HG03103 (cell line): ENCODE data around the gene LGALS1.
A peak's percentile ranks its signal among the peaks of the same experiment; 100 is the strongest.
"Not testable (repeated sequence)": the region's sequence is repeated elsewhere in the genome, so short reads cannot be mapped to it uniquely, and the experiment has no call there.

Experiments used
- ATAC-seq: cut with Tn5 transposase; IDR thresholded peaks from one replicate; pipeline ENCODE4 v1.9.1; 2021; ENCODE audit warnings: low read depth; ENCODE audit not compliant: unreplicated experiment

The LGALS1 gene

DNA sequence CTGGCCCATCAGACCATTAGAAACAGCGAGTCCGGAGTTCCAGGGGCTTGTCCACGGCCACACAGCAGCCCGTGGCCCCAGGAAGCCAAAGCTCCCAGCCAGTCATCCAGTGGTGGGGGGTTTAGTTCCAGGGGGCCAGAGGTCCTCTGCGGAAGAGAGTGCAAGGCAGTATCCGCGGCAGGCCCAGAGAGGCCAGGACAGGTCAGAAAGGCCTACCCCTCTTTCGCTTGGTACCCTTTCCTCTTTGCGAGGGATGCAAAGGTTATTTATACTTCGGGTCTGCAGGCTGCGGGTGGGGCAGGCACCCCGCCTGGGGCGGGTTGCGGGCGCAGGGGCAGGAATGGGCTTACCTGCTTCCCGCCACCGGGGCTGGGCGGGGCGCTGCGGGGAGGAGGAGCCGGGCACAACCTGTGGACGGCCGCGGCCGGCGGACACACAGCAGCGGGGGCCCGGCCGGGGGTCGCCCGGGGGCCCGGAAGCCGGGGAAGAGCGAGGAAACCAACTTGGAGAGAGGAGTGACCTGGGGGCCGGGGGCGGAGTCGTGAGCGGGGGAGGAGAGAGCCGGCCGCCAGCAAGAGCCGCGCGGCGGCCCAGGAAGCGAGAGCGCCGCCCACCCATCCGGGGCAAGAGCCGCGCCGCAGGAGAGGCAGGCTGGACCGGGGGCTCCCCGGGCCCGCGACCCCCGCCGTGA, 36.2 kb upstream of the LGALS1 start, which contains the start of gene SH3BP1:
Gene SH3BP1, plus strand, starts transcription at position 600 of the 691 bp plus-strand sequence. CDS start 119 bp downstream, outside the sequence.
- no peak for ATAC-seq

DNA sequence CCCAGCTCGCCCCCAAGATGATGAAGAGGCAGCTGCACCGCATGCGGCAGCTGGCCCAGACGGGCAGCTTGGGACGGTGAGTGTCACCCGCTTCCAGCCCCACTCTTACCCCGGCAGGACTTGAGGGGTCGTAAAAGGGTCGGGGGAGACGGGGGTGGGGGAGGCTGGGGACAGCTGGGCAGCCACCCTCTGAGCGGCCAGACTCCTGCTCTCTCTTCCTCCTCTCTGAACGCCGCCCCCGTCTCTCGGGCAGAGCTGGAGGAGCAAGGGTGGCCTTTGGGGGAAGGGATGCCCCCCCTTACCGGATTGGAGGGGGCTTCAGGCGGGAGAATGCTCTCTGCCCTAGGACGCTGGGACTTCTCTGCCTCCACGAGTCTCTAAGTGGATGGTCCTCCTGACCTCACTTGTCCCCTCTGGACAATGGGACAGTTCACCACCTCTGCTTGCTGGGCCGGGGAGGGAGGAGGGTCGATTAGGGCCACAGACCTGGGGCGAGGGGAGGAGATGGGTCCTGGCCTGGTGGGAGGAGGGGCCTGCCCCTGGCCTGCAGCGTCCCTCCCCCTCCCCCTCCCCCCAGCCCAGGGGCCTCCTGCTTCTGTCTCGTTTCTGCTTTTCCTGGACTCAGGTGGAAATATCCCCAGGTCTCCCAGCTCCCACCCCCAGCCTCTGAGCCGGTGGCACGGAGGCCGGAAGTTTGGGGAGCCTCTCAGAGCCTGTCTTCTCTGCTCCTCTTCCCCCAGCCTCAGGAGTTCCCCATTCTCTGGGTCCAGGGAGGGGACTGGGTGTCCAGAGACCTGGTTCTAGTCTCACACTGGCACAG, 35.5 kb upstream of the LGALS1 start:
- no peak for ATAC-seq

DNA sequence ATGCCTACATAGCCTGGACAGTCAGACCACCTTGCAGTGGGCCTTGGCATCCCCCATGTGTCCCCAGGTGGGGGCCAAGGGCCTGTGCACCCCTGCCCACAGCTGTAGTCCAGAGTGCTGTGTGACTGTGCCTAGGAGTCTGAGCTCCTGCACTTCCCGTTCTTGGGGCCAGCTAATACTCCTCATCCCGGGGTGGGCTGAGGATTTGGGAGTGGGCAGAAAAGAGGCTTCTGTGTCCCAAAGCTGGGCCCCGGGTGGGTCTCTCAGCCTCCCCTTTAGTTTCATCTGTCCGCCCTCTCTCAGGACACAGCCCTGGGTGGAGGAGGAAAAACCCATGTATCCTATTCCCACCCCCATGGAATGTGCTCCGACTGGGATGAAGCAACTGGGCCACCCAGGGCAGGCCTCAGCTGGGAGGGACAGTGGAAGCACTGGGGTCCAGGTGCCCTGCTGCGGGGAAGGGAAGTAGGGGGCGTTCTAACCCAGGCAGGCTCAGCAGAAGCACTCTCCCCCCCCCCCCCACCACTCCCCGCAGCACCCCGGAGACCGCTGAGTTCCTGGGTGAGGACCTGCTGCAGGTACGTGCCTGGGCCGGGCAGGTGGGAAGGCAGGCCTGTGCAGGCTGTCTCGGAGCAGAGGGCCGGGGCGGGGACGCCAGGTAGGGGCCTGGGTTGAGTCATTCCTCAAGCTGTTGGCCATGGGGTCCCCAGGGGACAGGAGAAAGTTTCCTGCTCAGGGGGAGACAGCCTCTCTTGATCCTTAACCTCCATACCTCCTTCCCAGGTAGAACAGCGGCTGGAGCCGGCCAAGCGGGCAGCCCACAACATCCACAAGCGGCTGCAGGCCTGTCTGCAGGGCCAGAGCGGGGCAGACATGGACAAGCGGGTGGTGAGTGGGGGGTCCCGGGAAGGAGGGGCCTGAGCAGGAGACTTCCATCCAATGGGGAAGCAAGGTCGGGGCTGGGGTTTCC, 34.6 kb upstream of the LGALS1 start:
- ATAC-seq, result no peak

DNA sequence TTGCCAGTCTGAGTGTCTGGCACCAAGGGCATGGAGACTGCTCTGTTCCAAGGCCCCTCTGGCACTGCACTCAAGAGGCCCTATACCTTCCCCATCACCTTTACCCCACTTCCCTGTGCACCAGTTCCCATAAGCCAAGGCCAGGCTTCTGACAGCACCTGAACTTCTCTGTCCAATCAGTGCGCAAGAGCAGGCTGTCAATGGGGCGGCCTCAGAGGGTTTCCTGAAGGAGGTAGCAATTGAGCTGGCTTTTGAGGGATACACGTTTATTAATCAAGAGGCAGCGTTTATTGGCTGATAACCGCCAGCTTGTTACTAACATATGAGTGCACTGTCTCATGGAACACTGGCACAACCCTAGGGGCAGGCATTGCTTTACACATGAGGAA, 33.9 kb upstream of the LGALS1 start:
- ATAC-seq, result no peak

DNA sequence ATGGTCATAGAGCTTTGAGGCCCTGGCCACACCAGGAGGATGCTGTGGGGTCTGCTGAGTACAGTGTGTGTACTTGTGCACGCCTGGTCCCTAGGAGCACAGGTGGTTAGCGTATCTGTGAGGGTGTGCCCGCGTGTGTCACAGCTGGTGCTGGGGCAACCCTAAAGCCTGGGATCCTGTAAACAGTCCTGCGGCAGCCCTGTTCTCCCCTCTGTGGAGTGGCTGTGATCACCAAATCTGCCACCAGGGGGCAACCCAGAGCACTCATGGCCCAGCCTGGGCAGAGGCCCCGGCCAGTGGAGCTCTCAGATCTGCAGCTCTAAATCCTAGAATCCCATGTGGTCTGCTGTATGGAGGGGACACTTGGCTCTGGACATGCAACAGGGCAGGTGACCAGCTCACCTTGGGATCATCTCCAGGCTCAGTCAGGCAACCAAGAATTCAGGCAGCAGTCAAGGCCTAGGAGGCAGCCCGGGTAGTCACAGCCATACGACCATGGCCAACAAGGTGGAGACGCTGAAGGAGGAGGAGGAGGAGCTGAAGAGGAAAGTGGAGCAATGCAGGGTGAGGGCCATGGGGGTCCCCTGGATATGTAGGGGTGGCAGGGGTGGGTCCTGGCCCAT, 32.1 kb upstream of the LGALS1 start:
- ATAC-seq, result no peak

DNA sequence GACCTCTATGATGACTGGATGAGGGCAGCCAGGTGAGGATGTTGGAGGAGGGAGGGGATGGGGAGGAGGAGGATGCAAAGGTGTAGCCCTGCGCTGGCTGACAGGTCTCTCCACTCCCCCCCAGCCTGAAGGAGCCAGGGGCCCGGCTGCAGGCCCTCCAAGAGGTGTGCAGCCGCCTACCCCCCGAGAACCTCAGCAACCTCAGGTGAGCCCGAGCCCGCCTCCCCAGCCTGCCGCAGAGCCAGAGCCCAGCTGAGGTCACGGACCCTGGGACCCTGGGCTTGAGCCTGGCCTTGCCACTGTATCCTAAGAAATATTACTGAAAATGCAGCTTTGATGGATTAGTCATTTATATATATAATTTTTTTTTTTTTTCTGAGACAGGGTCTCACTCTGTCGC, 28.1 kb upstream of the LGALS1 start:
- ATAC-seq, result no peak

DNA sequence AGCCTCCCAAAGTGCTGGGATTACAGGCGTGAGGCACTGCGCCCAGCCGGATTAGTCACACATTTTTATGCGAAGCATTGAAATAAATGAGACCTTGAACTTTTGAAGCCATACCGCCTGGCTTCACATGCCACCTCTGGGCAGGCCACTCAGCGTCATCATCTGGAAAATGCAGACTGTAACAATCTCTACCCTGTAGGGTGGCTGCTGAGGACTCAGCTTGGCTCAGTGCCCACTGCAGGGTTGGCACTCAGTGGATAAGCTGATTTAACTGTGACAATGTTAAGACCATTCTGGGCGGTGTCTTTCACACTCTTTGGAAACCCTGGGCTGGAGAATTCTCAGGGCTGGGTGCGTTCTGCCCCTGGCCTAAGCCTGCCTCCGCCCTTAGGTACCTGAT, 27.5 kb upstream of the LGALS1 start:
- no peak for ATAC-seq

DNA sequence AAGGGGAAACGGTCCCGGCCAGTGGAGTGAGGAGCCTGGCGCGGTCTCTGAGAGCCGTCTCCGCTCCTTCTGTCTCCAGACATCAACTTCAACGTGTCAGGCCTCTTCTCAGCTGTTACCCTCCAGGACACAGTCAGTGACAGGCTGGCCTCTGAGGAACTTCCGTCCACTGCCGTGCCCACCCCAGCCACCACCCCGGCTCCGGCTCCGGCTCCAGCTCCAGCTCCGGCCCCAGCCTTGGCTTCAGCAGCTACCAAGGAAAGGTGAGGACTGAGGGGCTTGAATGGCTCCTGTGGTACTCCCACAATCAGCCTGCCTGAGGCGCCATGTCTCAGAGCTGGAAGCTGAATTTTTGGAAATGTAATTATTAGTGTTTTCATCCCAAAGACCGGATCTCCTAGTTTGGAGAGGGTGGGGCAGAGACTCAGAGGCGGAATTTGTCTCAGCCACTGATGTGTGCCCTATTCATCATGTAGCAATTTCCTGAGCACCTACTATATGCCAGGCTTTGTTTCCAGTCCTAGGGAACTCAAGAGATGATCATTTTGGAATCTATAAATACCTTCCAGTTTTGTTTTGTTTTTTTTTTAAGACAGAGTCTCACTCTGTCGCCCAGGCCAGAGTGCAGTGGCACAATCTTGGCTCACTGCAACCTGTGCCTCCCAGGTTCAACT, 24.8 kb upstream of the LGALS1 start:
- no peak for ATAC-seq

DNA sequence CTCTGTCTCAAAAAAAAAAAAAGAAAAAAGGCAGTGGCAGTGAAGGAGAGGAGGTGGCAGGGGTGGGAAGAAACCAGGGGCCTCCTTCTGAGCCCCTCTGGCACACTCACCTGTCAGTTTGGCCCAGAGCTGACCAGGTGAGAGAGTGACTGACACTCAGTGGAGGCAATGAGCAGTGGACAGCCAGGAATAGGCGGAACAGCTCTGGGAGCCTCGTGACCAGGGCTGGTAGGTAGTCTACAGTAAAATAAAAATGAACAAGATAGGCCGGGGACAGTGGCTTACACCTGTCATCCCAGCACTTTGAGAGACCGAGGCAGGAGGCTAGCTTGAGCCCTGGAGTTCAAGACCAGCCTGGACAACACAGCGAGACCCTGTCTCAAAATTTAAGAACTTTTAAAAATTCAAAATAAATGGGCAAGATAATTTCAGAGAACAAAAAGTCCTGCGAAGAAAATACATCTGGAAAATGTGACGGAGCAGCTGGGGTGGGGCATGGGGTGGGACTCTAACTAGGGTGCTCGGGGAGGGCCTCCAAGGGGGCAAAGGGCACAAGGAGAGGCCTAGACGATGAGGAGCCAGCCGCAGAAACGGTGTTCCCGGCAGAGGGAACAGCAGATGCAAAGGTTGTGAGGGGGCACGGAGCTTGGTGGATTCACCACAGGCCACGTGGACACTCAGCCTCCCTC, 20.7 kb upstream of the LGALS1 start:
- no peak for ATAC-seq

DNA sequence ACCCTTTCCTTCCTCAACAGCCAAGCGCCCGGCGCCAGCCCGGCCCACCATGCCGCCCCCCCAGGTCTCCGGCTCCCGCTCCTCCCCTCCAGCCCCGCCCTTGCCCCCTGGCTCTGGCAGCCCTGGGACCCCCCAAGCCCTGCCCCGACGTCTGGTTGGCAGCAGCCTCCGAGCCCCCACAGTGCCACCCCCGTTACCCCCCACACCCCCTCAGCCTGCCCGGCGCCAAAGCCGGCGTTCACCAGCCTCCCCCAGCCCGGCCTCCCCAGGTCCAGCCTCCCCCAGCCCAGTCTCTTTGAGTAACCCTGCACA, 20.2 kb upstream of the LGALS1 start:
- no peak for ATAC-seq

DNA sequence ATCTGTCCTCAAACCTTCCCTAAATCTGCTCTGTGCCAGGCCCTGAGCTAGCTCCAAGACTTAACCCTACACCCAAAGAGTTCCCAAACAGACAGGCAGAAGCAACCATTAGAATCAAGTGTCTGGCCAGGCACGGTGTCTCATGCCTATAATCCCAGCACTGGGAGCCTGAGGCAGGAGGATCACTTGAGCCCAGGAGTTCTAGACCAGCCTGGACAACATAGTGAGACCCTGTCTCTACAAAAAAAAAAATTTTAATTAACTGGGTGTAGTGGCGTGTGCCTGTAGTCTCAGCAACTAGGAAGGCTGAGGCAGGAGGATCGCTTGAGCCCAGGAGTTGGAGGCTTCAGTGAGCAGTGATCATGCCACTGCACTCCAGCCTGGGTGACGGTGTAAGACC, 18.9 kb upstream of the LGALS1 start:
- not testable (repeated sequence) for ATAC-seq

DNA sequence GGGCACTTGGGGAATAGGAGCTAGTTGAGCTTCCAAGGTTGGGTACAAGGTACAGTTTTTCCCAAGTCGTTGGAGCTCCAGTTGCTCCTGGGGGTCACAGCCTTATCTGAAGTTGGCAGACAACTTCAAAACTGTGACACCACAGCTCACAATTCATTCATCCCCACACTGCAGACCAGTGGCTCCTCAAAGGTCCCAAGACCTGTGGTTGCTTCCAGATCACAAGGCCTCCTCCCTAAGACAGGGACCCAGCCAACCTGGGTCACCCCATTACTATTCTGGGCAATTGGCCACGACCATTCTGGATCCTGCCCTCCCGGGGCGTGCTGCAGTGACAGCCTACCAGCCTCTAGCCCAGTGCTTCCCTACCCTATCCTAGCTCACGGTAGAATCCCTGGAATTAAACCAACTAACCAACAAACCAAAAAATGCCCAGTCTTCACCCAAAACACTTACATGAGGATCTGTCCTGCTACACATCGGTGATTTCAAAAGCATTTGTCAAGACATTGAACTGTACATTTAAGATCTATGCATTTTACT, 17.8 kb upstream of the LGALS1 start:
- ATAC-seq, result no peak

DNA sequence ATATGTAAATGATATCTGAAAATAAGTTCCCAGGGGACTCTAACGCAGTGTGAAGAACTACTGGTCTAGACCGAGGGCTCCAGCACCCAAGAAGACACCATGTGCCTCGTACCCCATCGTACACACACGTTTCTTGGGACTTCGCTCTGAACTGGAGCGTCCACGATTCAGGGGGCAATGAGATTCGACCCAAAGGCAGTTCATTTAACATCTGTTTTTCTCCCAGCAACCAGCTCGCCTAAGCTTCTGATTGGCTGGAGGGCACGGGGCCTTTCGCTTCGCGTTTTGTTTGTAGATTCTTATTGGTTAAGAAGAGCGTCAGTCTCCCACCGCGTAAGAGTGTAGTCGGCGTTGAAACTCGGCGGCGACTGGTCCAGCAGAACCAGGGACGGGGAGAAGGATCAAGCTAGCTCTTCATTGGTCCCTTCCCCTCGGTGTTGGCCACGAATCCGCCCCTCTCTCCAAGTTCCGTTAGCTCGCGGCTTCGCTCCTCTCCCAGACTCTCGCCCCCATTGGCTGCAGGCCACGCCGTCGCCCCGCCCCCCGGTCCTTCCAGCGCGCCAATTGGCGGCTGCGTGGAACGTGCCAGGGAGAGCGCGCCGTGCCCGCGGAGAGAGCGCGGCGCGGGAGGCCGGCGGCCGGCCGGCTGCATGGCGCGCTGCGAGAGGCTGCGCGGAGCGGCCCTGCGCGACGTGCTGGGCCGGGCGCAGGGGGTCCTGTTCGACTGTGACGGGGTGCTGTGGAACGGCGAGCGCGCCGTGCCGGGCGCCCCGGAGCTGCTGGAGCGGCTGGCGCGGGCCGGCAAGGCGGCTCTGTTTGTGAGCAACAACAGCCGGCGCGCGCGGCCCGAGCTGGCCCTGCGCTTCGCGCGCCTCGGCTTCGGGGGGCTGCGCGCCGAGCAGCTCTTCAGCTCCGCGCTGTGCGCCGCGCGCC, 17.0 kb upstream of the LGALS1 start, which contains the start of gene PDXP:
Gene PDXP, plus strand, starts transcription at position 591 of the 933 bp plus-strand sequence. Its CDS starts 60 bp downstream, at position 651.
- ATAC-seq, result peak; percentile 78

DNA sequence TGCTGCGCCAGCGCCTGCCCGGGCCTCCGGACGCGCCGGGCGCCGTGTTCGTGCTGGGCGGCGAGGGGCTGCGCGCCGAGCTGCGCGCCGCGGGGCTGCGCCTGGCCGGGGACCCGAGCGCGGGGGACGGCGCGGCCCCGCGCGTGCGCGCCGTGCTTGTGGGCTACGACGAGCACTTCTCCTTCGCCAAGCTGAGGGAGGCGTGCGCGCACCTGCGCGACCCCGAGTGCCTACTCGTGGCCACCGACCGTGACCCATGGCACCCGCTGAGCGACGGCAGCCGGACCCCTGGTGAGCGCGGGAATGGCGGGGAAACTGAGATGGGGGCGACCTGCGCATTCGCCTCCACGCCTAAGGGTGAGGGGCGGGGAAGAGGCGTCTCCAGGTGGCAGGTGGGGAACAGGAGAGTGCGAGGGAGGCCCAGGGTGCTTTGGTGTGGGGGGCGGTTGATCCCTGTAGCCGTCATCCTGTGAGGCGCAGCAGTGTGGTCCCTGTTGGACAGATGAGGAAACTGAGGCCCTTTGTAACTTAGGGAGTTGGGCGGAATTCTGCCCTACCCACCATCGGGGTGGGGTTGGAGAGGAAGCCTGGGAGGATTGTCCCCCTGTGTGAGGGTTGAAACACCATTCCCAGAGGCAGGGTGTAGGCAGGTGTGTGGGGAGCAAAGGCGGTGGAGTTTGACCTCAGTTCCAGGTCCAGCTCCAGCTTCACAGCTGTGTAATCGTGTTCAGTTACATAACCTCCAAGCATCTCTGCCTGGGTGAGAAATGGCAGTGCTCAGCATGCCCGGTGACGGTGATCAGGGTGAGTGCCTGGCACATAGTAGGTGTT, 16.2 kb upstream of the LGALS1 start:
- ATAC-seq, result no peak

DNA sequence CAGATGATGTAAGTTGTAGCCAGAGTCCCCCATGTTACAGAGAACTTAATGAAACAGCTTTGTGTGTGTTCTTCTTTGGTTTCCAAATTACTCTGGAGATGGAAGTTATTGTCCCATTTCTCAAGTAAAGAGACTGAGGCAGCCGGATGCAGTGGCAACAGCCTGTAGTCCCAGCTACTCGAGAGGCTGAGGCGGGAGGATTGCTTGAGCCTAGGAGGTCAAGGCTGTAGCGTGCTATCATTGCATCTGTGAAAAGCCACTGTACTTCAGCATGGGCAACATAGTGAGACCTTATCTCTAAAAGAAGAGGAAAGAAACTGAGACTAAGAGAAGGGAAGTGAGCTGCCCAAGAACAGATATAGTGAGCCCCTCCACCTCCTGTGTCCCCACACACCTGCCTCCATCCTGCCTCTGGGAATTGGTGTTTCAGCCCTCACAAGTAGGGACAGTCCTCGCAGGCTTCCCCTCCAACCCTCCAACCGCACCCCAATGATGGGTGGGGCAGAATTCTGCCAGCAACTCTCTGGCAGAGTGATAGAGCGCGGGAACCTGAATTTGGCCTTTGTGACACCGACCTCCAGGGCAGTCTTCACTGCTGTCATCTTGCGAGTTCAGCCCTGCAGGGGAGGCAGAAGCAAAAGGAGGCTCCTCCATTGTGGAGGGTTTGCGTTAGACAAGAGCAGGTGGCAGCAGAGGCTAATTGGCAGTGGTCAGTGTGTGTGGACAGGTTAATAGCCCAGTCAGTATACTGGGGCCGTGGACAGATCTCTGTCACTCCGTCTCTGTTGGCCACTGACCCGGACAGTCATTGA, 15.3 kb upstream of the LGALS1 start:
- ATAC-seq, result no peak

DNA sequence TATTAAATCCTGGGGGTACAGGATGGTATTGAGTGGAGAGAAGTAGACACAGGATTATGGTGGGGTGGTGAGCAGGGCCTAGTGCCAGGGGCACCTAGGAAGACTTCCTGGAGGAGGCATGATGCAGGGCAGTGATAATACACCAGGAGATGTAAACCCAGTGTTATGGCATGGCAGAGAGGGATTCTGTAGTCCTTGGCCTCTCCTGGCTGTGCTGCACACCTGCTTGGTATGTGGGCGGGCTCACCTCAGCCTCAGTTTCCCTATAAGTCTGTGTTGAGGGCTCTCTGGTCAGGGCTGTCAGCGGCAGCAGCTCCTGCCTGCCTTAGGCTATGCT, 14.8 kb upstream of the LGALS1 start:
- no peak for ATAC-seq
